Activated naive CD4-positive, alpha-beta T cell treated with anti-CD3 and anti-CD28 coated beads for 36 hours (primary cell): Measurements from ENCODE around the gene ZNF624. TPM values are rescaled to one million over a fixed set of nuclear protein-coding genes. Genes with fewer than 3 reads are reported as not detected.
A peak's percentile ranks its signal among the peaks of the same experiment; 100 is the strongest.
"Not testable (repeated sequence)": the region's sequence is repeated elsewhere in the genome, so short reads cannot be mapped to it uniquely, and the experiment has no call there.

Source experiments
- CTCF ChIA-PET: fragments of 350-600 bp; sonication (Branson Sonifier 250); formaldehyde crosslinking; loops from one replicate; lab custom pipeline; 2021; ENCODE audit warnings: antibody characterized with exemption; lab: Charles Lee
- DNase-seq: peaks from one replicate; pipeline ENCODE4 v3.0.0-alpha.2; 2020
- H3K27ac Mint-ChIP-seq: one replicate; pipeline ENCODE4 v1.8.0; 2021; ENCODE audit warnings: mild to moderate bottlenecking, mixed read lengths
- H3K27me3 Mint-ChIP-seq: one replicate; pipeline ENCODE4 v1.8.0; 2021; ENCODE audit warnings: low read depth, mixed read lengths
- H3K36me3 Mint-ChIP-seq: one replicate; pipeline ENCODE4 v1.8.0; 2021; ENCODE audit warnings: low read depth, mixed read lengths
- H3K4me1 Mint-ChIP-seq: one replicate; pipeline ENCODE4 v1.8.0; 2021; ENCODE audit warnings: low read depth, mixed read lengths
- H3K4me3 Mint-ChIP-seq: one replicate; pipeline ENCODE4 v1.8.0; 2021; ENCODE audit warnings: mild to moderate bottlenecking, moderate library complexity, mixed read lengths
- H3K9me3 Mint-ChIP-seq: one replicate; pipeline ENCODE4 v1.8.0; 2021; ENCODE audit warnings: mixed read lengths
- intact Hi-C: fragments of 100-400 bp; cut with micrococcal nuclease; formaldehyde crosslinking; loops from one replicate; pipeline ENCODE4 v1.15.1; 2023
- total RNA-seq, 2 experiments: library from RNA; stranded (reverse); gene quantifications; one replicate each; pipeline ENCODE4 v1.2.3, GENCODE V29; 2021

The ZNF624 gene
- 1 to 10 TPM; 3.9 TPM for total RNA-seq

GRCh38 chr17:16653367-16654041 lies at the start of gene ZNF624:
Gene ZNF624 (minus strand): TSS chr17:16653850.
- CTCF ChIA-PET, result interaction anchor here (1.7 to 1.9 kb wide), 2 partner anchors 64 to 70 kb away, joined by 4 to 9 read pairs; no protein-coding TSS in a partner anchor
- Mint-ChIP-seq H3K4me1 (peaks cover 17% of the 10 kb centered on the region), H3K4me3 (peak within 1 kb of the TSS; percentile 82), H3K27me3 (peaks cover 2% of the 10 kb centered on the region), H3K9me3 (no peaks in the 10 kb centered on the region), H3K27ac (peak within 1 kb of the TSS; percentile 33), H3K36me3 (no peaks in the 10 kb centered on the region)
- intact Hi-C loops, result loop anchor here (2.0 to 5.0 kb wide), 5 partner anchors 65 to 436 kb away; partner anchors contain the start of genes NCOR1 and PIGL
- DNase-seq, result peak; percentile 91

DNA sequence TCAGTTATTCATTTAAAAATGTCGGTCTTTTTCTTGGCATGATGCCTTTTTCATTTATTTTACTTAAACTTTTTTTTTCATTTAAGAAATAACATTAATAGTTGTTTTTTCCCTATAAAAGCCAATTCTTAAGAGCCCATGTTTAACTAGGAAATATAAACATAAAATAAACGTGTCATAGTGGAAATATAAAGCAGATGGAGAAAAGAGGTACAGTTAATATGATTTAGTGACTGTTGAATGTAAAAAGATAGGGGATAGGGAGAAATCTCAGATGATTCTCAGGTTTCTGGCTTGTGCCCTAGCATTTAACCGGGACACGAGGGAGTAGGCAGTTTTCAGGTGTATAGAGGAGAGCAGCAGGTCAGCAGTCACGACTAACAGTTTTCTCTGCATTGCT lies 44.0 kb upstream of the ZNF624 start:
- H3K4me3 Mint-ChIP-seq, H3K27ac Mint-ChIP-seq, H3K9me3 Mint-ChIP-seq, intact Hi-C loops, H3K27me3 Mint-ChIP-seq, DNase-seq, H3K4me1 Mint-ChIP-seq, CTCF ChIA-PET, H3K36me3 Mint-ChIP-seq: not testable (repeated sequence)

DNA sequence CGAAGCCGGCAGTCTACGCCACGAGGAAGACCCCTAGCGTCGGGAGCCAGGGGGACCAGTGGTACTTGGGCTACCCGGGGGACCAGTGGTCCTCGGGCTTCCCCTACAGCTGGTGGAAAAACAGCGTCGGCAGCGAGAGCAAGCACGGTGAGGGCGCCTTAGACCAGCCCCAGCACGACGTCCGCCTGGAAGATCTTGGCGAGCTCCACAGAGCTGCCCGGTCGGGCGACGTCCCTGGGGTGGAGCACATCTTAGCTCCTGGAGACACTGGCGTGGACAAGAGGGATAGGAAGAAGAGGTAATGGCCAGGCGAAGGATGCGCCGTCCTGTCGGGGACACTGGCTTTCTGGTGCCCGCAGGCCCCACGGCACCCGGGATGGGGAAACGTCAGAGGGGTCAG lies 36.8 kb upstream of the ZNF624 start:
- intact Hi-C loops, result loop anchor here (2.0 kb wide), 2 partner anchors 106 to 154 kb away; no protein-coding TSS in a partner anchor
- not testable (repeated sequence) for H3K27me3 Mint-ChIP-seq
- peak overlapping the region; percentile 38 for H3K4me3 Mint-ChIP-seq

DNA sequence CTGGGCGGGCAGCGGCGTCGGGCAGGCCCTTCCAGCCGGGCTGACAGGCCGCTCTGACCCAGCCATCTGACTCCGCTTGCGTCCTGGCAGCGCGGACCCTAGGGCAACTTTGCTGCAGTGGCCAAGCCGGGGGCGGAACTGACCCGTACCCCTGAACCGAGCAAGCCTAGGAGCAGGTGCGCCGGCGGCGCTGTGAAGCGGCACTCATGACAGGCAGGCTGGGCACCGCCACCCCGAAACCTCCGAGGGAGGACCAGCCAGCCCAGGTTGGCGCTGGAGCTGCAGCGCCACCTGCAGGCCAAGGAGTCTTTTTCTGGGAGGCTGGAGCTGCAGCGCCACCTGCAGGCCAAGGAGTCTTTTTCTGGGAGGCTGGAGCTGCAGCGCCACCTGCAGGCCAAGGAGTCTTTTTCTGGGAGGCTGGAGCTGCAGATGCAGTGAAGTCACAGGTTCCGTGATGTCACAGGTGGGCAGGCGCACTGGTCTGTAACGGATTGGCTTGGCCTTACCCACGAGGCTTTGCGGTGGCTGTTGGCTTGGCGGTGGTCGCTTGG lies 36.2 kb upstream of the ZNF624 start, which contains the start of gene CCDC144A:
Gene CCDC144A, plus strand, starts transcription at position 511 of the 551 bp plus-strand sequence. CDS start 160 bp downstream, outside the sequence.
- H3K4me3 Mint-ChIP-seq, result peak within 1 kb of the TSS; percentile 38
- H3K4me1 Mint-ChIP-seq, H3K27me3 Mint-ChIP-seq, H3K27ac Mint-ChIP-seq, H3K9me3 Mint-ChIP-seq, H3K36me3 Mint-ChIP-seq: not testable (repeated sequence)
- DNase-seq, result peak; percentile 81
- intact Hi-C loops, result loop anchor here (2.0 kb wide), 2 partner anchors 105 to 153 kb away; no protein-coding TSS in a partner anchor
- CTCF ChIA-PET, result interaction anchor here (2.1 kb wide), 1 partner anchor 154 kb away, joined by 11 read pairs; no protein-coding TSS in a partner anchor

More for the DNA sequence above, 36.8 kb upstream of the ZNF624 start:
- not testable (repeated sequence) for H3K36me3 Mint-ChIP-seq, DNase-seq, H3K4me1 Mint-ChIP-seq, H3K27ac Mint-ChIP-seq, H3K9me3 Mint-ChIP-seq
- CTCF ChIA-PET, result interaction anchor here (2.1 kb wide), 1 partner anchor 155 kb away, joined by 11 read pairs; no protein-coding TSS in a partner anchor

DNA sequence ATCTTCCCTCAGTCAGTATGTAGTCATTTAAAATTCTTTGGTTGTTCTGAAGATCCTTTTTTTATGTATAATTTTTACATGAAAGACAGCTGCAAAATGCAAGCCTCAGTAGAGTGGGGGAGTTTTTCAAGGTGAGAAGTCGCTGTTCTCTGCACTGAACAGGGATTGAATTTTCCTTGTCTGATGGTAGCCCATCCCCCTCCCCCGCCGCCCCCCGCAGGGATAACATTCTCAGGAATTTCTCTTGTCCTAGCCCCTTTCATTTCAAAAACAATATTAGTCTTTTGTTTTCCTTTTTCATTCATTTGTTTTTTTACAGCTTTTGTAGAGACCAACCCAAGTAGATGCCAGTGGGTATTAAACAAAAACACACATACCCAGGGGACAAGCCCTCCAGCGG lies 33.5 kb upstream of the ZNF624 start:
- H3K4me3 Mint-ChIP-seq, DNase-seq, H3K9me3 Mint-ChIP-seq, H3K36me3 Mint-ChIP-seq, H3K4me1 Mint-ChIP-seq, H3K27ac Mint-ChIP-seq, intact Hi-C loops: not testable (repeated sequence)
- CTCF ChIA-PET, result interaction anchor here (0.7 kb wide), 1 partner anchor 258 kb away, joined by 3 read pairs; no protein-coding TSS in a partner anchor
- peaks cover 17% of the 10 kb centered on the region for H3K27me3 Mint-ChIP-seq

- H3K27ac Mint-ChIP-seq, intact Hi-C loops, DNase-seq, H3K4me3 Mint-ChIP-seq, H3K4me1 Mint-ChIP-seq, CTCF ChIA-PET, H3K36me3 Mint-ChIP-seq, H3K9me3 Mint-ChIP-seq: not testable (repeated sequence)
- peaks cover 20% of the 10 kb centered on the region for H3K27me3 Mint-ChIP-seq
These were observed 32.4 kb upstream of the ZNF624 start for GRCh38 chr17:16686019-16686418.

- H3K9me3 Mint-ChIP-seq, intact Hi-C loops, DNase-seq, H3K36me3 Mint-ChIP-seq, H3K27ac Mint-ChIP-seq, H3K4me1 Mint-ChIP-seq: not testable (repeated sequence)
- Mint-ChIP-seq H3K27me3 (peaks cover 20% of the 10 kb centered on the region), H3K4me3 (peak overlapping the region; percentile 16)
- CTCF ChIA-PET, result interaction anchor here (0.7 to 1.3 kb wide), 2 partner anchors 83 to 100 kb away, joined by 3 read pairs; no protein-coding TSS in a partner anchor
These were observed 29.9 kb upstream of the ZNF624 start for GRCh38 chr17:16683290-16684138.

- peaks cover 6% of the 10 kb centered on the region for H3K27me3 Mint-ChIP-seq
- intact Hi-C loops, result no loop called here
- CTCF ChIA-PET, result no interaction called here
- H3K4me3 Mint-ChIP-seq, result no peak overlapping the region
- H3K4me1 Mint-ChIP-seq, result no peaks in the 10 kb centered on the region
- H3K9me3 Mint-ChIP-seq, result no peaks in the 10 kb centered on the region
- H3K27ac Mint-ChIP-seq, result no peak overlapping the region
- H3K36me3 Mint-ChIP-seq, result no peaks in the 10 kb centered on the region
- DNase-seq, result no peak
These were observed 23.1 kb upstream of the ZNF624 start for GRCh38 chr17:16676676-16677268.

DNA sequence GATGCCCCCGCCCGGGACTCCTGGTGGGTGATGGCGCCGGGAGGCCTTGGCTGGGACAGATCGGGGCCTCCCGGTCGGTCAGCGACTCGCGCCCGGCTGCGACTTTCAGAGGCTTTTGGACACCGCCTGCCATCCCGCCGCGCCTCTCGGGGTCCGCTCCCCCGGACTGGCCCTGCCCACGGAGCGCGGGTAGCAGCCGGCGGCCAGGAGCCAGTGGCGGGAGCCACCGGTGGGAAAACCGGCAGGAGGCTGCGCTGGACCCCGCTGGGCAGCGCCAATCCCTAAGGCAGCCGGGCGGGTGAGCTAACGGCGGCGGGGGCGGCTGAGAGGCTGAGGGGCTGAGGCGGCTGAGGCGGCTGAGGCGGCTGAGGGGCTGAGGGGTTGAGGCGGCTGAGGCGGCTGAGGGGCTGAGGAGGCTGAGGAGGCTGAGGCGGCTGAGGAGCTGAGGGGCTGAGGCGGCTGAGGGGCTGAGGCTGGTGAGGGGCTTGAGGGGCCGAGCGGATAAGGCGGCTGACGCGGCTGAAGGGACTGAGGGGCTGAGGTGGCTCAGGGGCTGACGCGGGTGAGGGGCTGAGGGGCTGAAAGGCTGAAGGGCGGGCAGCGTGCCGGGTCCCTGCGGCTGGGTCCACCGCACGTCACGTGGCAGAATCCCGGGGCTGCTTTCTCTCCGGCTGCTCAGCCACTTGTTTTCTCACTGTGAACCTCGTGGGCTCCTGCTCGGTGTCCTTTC lies 13.4 kb upstream of the ZNF624 start:
- peak overlapping the region; percentile 62 for H3K4me3 Mint-ChIP-seq
- intact Hi-C loops, H3K4me1 Mint-ChIP-seq, H3K27ac Mint-ChIP-seq, CTCF ChIA-PET, H3K36me3 Mint-ChIP-seq, H3K9me3 Mint-ChIP-seq: not testable (repeated sequence)
- peaks cover 34% of the 10 kb centered on the region for H3K27me3 Mint-ChIP-seq
- peak; percentile 12 for DNase-seq

GRCh38 chr17:16666553-16666906 lies 12.9 kb upstream of the ZNF624 start:
- H3K36me3 Mint-ChIP-seq, H3K27ac Mint-ChIP-seq, H3K9me3 Mint-ChIP-seq, DNase-seq, H3K4me3 Mint-ChIP-seq, H3K4me1 Mint-ChIP-seq, CTCF ChIA-PET, intact Hi-C loops: not testable (repeated sequence)
- peaks cover 31% of the 10 kb centered on the region for H3K27me3 Mint-ChIP-seq

DNA sequence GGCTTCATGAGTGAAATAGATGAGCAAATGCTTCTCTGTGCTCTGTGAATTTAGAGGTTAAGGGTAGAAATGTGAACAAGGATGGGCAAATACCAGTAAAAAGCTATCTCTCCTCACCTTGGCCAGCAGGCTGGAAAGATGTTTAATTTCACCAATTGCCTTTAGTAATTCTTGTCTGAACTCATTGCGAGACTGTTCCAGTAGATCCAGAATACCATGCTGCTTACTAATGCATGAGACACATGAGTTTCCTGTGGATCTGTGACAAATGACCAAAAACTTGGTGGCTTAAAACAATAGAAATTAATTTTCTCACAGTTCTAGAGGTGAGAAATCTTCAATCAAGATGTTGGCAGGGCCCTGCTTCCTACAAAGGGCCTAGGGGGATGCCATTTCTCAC lies 9.3 kb upstream of the ZNF624 start:
- intact Hi-C loops, result no loop called here
- CTCF ChIA-PET, result no interaction called here
- Mint-ChIP-seq H3K9me3 (no peaks in the 10 kb centered on the region), H3K27ac (no peak overlapping the region), H3K4me3 (no peak overlapping the region), H3K4me1 (peaks cover 4% of the 10 kb centered on the region), H3K27me3 (peaks cover 27% of the 10 kb centered on the region), H3K36me3 (no peaks in the 10 kb centered on the region)
- no peak for DNase-seq
